Calu3 (cell line): ENCODE measurements around the gene BRI3BP. TPM values are rescaled to one million over a fixed set of nuclear protein-coding genes. Genes with fewer than 3 reads are reported as not detected.

ENCODE experiments used
- BruUV-seq: library from RNA; stranded (reverse); fragments of 400-500 nt; replicated peaks from 2 replicates; lab custom pipeline; 2021; lab: Mats Ljungman, UMichigan
- CTCF ChIA-PET: fragments of 300-600 bp; sonication (Branson Sonifier 250); formaldehyde crosslinking; loops from one replicate; lab custom pipeline; 2022; ENCODE audit warnings: antibody characterized with exemption; lab: Charles Lee
- DNase-seq: peaks from one replicate; pipeline ENCODE4 v3.0.0; 2022
- H3K27ac Mint-ChIP-seq: one replicate; pipeline ENCODE4 v1.8.0; 2022; ENCODE audit warnings: mixed read lengths; ENCODE audit not compliant: unreplicated experiment
- H3K27me3 Mint-ChIP-seq: one replicate; pipeline ENCODE4 v1.8.0; 2022; ENCODE audit warnings: mixed read lengths; ENCODE audit not compliant: unreplicated experiment
- H3K36me3 Mint-ChIP-seq: one replicate; pipeline ENCODE4 v1.8.0; 2022; ENCODE audit warnings: mild to moderate bottlenecking, moderate library complexity, mixed read lengths; ENCODE audit not compliant: insufficient read depth, unreplicated experiment
- H3K4me1 Mint-ChIP-seq: one replicate; pipeline ENCODE4 v1.8.0; 2022; ENCODE audit warnings: mild to moderate bottlenecking, low read depth, mixed read lengths; ENCODE audit not compliant: unreplicated experiment
- H3K4me3 Mint-ChIP-seq: one replicate; pipeline ENCODE4 v1.8.0; 2022; ENCODE audit warnings: mild to moderate bottlenecking, low read depth, moderate library complexity, mixed read lengths; ENCODE audit not compliant: unreplicated experiment
- H3K9me3 Mint-ChIP-seq: one replicate; pipeline ENCODE4 v1.8.0; 2022; ENCODE audit warnings: low read depth, mixed read lengths; ENCODE audit not compliant: unreplicated experiment
- intact Hi-C: fragments of 100-400 bp; cut with micrococcal nuclease; formaldehyde crosslinking; loops from one replicate; pipeline ENCODE4 v1.10.0; 2022; ENCODE audit not compliant: unreplicated experiment
- total RNA-seq: library from RNA; stranded (reverse); gene quantifications from 2 replicates; pipeline ENCODE4 v1.2.3, GENCODE V29; 2022
- TF ChIP-seq, protein P1 (sequence below): fragments of 200-600 bp; IDR thresholded peaks from one replicate; pipeline ENCODE4 v1.8.0; 2022; ENCODE audit warnings: antibody characterized with exemption; ENCODE audit not compliant: unreplicated experiment

The BRI3BP gene
- total RNA-seq, 1 experiment from 2014 or later = 94.0 TPM

- CTCF ChIA-PET = interaction anchor here (0.6 to 1.7 kb wide), 2 partner anchors 9 to 26 kb away, joined by 3 read pairs; no protein-coding TSS in a partner anchor
These were observed 30.2 kb upstream of the BRI3BP start for GRCh38 chr12:124963211-124963610.

GRCh38 chr12:124964251-124964650, 29.2 kb upstream of the BRI3BP start:
- Mint-ChIP-seq H3K27ac (no peak overlapping the region), H3K36me3 (peaks cover 67% of the 10 kb centered on the region), H3K4me1 (peaks cover 6% of the 10 kb centered on the region), H3K4me3 (no peak overlapping the region), H3K9me3 (no peaks in the 10 kb centered on the region), H3K27me3 (no peaks in the 10 kb centered on the region)
- intact Hi-C loops = no loop called here
- no TSS peak for BruUV-seq
- CTCF ChIA-PET = interaction anchor here (1.7 kb wide), 1 partner anchor 10 kb away, joined by 3 read pairs; no protein-coding TSS in a partner anchor
- no peak for DNase-seq
- TF ChIP-seq, protein P1, sequence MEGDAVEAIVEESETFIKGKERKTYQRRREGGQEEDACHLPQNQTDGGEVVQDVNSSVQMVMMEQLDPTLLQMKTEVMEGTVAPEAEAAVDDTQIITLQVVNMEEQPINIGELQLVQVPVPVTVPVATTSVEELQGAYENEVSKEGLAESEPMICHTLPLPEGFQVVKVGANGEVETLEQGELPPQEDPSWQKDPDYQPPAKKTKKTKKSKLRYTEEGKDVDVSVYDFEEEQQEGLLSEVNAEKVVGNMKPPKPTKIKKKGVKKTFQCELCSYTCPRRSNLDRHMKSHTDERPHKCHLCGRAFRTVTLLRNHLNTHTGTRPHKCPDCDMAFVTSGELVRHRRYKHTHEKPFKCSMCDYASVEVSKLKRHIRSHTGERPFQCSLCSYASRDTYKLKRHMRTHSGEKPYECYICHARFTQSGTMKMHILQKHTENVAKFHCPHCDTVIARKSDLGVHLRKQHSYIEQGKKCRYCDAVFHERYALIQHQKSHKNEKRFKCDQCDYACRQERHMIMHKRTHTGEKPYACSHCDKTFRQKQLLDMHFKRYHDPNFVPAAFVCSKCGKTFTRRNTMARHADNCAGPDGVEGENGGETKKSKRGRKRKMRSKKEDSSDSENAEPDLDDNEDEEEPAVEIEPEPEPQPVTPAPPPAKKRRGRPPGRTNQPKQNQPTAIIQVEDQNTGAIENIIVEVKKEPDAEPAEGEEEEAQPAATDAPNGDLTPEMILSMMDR = no peak

More at GRCh38 chr12:124963211-124963610, 30.2 kb upstream of the BRI3BP start:
- Mint-ChIP-seq H3K27ac (no peak overlapping the region), H3K4me3 (no peak overlapping the region), H3K36me3 (peaks cover 72% of the 10 kb centered on the region), H3K4me1 (peaks cover 6% of the 10 kb centered on the region), H3K27me3 (no peaks in the 10 kb centered on the region), H3K9me3 (no peaks in the 10 kb centered on the region)
- intact Hi-C loops = no loop called here
- DNase-seq = no peak
- BruUV-seq = no TSS peak
- TF ChIP-seq, protein P1 = no peak

- Mint-ChIP-seq H3K9me3 (no peaks in the 10 kb centered on the region), H3K36me3 (peaks cover 64% of the 10 kb centered on the region), H3K27ac (no peak overlapping the region), H3K4me1 (peaks cover 6% of the 10 kb centered on the region), H3K27me3 (no peaks in the 10 kb centered on the region), H3K4me3 (no peak overlapping the region)
- TF ChIP-seq, protein P1 = no peak
- DNase-seq = no peak
- CTCF ChIA-PET = no interaction called here
- BruUV-seq = no TSS peak
- intact Hi-C loops = no loop called here
These were observed 28.5 kb upstream of the BRI3BP start for GRCh38 chr12:124964836-124965462.

DNA sequence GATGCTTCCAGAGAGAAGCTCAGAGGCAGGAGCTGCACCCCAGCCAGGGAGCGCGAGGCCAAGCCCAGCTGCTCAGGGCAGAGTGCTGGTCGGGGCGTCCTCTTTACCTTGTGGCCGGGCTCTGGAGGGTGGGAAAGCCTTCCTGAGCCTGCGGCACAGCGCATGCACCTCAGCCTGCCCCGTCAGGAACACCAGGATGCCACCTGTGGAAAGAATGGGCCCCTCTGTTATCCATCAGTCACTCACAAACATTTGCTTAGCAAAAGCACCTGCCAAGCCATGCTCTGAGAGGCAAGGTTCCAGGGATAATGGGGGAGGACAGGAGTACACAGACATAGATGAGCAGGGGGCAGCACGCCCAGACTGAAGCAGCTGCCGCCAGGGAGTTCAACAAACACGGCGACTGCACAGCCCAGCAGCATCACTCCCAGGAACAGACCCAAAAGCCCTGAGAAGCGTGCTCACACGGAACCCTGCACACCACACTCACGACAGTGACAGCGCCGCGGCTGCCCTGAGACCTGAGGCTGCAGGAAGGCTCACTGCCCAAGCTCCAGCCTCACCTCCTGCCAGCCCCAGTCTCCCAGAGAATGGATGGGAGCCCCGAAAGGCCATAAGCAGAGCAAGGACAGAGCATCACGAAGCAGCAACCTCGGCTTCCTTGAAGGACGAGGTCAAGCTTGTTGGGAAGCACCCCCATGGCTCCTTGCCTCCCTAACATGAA, 26.3 kb upstream of the BRI3BP start:
- Mint-ChIP-seq H3K4me1 (no peaks in the 10 kb centered on the region), H3K27me3 (no peaks in the 10 kb centered on the region), H3K4me3 (no peak overlapping the region), H3K36me3 (peaks cover 52% of the 10 kb centered on the region), H3K9me3 (no peaks in the 10 kb centered on the region), H3K27ac (no peak overlapping the region)
- CTCF ChIA-PET = no interaction called here
- TF ChIP-seq, protein P1 = no peak
- BruUV-seq = no TSS peak
- intact Hi-C loops = no loop called here
- DNase-seq = no peak
